Measurements from ENCODE around the gene UQCC5.

DNA sequence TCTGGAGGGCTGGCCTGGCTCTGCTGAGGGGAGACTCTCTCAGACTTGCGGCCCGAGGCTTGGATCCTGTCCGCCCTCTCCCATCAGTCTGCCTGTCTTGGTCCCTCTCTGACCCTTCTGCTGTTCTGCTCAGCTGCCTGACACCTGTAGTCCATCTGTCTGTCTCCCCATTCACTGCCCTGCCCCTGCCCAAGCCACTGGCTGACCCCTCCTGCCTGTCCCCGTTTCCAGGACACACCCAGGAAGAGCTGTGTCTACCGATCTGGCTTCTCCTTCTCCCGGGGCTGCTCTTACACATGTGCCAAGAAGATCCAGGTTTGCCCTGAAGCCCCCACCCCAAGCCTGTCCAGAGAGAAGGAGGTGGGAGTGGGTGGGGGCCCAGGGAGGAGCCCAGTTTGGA, 21.2 kb upstream of the UQCC5 start:
- TF ChIP-seq, protein P1, sequence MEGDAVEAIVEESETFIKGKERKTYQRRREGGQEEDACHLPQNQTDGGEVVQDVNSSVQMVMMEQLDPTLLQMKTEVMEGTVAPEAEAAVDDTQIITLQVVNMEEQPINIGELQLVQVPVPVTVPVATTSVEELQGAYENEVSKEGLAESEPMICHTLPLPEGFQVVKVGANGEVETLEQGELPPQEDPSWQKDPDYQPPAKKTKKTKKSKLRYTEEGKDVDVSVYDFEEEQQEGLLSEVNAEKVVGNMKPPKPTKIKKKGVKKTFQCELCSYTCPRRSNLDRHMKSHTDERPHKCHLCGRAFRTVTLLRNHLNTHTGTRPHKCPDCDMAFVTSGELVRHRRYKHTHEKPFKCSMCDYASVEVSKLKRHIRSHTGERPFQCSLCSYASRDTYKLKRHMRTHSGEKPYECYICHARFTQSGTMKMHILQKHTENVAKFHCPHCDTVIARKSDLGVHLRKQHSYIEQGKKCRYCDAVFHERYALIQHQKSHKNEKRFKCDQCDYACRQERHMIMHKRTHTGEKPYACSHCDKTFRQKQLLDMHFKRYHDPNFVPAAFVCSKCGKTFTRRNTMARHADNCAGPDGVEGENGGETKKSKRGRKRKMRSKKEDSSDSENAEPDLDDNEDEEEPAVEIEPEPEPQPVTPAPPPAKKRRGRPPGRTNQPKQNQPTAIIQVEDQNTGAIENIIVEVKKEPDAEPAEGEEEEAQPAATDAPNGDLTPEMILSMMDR (IDR thresholded peaks at IDR 0.05): no peak
- no peak for TF ChIP-seq POLR2A (IDR thresholded peaks at IDR 0.05)

Measured in Peyer's patch (tissue), 4 donors.